ENCODE measurements around the gene DACH1. TPM values are rescaled to one million over a fixed set of nuclear protein-coding genes. Genes with fewer than 3 reads are reported as not detected.
A peak's percentile ranks its signal among the peaks of the same experiment; 100 is the strongest.

Gene DACH1
- total and polyA plus RNA-seq, 2 donors from 2014 or later: 5.3 to 10.4 TPM

DNA sequence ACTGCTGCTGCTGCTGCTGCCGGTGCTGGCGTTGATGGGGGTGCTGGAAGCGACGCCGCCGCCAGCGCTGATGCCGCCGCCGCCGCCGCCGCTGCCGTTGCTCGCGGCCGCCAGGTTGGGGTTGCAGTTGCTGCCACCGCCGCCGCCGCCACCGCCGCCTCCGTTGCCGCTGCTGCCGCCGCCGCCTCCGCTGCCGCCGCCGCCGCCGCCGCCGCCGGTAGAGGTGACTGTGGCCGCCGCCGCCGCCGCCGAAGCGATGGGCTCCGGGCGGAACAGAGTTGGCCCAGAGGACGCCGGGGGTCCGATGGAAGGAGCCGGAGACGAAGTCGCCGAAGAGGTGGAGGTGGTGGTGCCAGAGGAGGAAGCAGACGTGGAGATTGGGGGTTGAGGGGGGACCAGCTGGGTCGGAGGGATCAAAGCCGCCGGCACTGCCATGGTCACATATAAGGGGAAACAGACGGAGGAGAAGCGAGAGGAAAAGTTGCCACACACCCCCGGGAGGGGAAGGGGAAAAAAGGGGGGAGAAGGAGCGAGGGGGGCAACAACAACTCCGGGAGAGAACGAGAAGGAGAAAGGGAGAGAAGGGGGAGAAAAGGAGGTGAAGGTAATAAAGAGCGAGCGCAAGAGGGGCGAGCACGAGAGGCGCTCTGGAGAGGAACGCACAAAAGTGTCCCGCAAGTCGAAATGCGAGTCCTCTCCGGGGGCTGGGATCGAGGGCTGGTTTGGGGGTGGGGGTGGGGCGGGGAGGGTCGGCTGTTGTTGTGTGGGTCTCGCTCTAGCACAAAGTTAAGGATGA lies 471 bp downstream of the DACH1 start:
- Histone ChIP-seq H3K4me1 (ENCODE audit: control insufficient read depth in 2 of 3, insufficient read depth in 2 of 3, low read depth in 1 of 3, low read length in 3 of 3) (peaks cover 0 to 6% (median 3%) of the 10 kb centered on the region in 3 donors), H3K27ac (ENCODE audit: low read depth in 2 of 2, low read length in 2 of 2) (peak overlapping the region; percentile 76 to 95), H3K27me3 (ENCODE audit: control insufficient read depth, insufficient read depth, low read length) (no peaks in the 10 kb centered on the region), H3K9me3 (ENCODE audit: control insufficient read depth in 2 of 3, insufficient read depth in 1 of 3, low read length in 3 of 3) (no peaks in the 10 kb centered on the region), H3K9ac (ENCODE audit: low read length in 3 of 3) (peak overlapping the region; percentile 55 to 68 (median 55)), H3K4me3 (ENCODE audit: low read length in 3 of 3) (peak overlapping the region; percentile 81 to 98 (median 90)), H3K36me3 (ENCODE audit: control insufficient read depth in 2 of 3, insufficient read depth in 3 of 3, low read length in 3 of 3) (no peaks in the 10 kb centered on the region)
- DNase-seq (peak in 4 of 5 donors; percentile 33 to 76 (median 60)), FAIRE-seq (no peak)
- TF ChIP-seq, protein P1, sequence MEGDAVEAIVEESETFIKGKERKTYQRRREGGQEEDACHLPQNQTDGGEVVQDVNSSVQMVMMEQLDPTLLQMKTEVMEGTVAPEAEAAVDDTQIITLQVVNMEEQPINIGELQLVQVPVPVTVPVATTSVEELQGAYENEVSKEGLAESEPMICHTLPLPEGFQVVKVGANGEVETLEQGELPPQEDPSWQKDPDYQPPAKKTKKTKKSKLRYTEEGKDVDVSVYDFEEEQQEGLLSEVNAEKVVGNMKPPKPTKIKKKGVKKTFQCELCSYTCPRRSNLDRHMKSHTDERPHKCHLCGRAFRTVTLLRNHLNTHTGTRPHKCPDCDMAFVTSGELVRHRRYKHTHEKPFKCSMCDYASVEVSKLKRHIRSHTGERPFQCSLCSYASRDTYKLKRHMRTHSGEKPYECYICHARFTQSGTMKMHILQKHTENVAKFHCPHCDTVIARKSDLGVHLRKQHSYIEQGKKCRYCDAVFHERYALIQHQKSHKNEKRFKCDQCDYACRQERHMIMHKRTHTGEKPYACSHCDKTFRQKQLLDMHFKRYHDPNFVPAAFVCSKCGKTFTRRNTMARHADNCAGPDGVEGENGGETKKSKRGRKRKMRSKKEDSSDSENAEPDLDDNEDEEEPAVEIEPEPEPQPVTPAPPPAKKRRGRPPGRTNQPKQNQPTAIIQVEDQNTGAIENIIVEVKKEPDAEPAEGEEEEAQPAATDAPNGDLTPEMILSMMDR (IDR thresholded peaks at IDR 0.05; ENCODE audit: borderline replicate concordance, extremely low read depth, insufficient read depth): no peak
- intact Hi-C loops (cut with DNase I): no loop called here

DNA sequence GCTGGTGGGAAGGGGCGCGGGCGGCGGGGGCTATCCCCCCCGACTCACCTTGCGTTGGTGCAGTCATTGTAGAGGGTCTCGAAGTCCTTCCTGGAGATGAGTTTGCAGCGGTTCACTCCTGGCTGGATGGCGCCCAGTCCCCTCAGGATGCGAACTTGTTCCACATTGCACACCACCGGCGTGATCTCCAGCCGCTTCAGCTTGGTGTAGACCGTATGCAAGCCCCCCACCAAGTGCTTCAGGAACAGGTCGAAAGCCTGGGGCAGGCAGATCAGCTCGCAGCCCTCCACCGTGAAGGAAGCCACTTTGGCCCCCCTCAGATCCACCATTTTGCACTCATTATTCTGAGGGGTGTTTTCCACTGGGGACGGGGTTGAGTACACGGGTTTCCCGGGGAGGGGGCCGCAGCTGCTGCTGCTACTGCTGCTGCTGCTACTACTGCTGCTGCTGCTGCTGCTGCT lies 1.1 kb downstream of the DACH1 start:
- H3K4me3 ChIP-seq (ENCODE audit: low read length in 3 of 3): peak overlapping the region; percentile 59 to 98 (median 90)
- H3K4me1 ChIP-seq (ENCODE audit: control insufficient read depth in 2 of 3, insufficient read depth in 2 of 3, low read depth in 1 of 3, low read length in 3 of 3): peaks cover 0 to 6% (median 3%) of the 10 kb centered on the region in 3 donors
- TF ChIP-seq, protein P1 (IDR thresholded peaks at IDR 0.05; ENCODE audit: borderline replicate concordance, extremely low read depth, insufficient read depth): no peak
- H3K27ac ChIP-seq (ENCODE audit: low read depth in 2 of 2, low read length in 2 of 2): peak overlapping the region; percentile 51 to 89
- no peaks in the 10 kb centered on the region for H3K9me3 ChIP-seq (ENCODE audit: control insufficient read depth in 2 of 3, insufficient read depth in 1 of 3, low read length in 3 of 3)
- peak in 3 of 5 donors; percentile 38 to 73 (median 67) for DNase-seq
- intact Hi-C loops (cut with DNase I): no loop called here
- H3K36me3 ChIP-seq (ENCODE audit: control insufficient read depth in 2 of 3, insufficient read depth in 3 of 3, low read length in 3 of 3): no peaks in the 10 kb centered on the region
- peak overlapping the region in 2 of 3 donors; percentile 55 to 81 for H3K9ac ChIP-seq (ENCODE audit: low read length in 3 of 3)
- no peak for FAIRE-seq
- H3K27me3 ChIP-seq (ENCODE audit: control insufficient read depth, insufficient read depth, low read length): no peaks in the 10 kb centered on the region

DNA sequence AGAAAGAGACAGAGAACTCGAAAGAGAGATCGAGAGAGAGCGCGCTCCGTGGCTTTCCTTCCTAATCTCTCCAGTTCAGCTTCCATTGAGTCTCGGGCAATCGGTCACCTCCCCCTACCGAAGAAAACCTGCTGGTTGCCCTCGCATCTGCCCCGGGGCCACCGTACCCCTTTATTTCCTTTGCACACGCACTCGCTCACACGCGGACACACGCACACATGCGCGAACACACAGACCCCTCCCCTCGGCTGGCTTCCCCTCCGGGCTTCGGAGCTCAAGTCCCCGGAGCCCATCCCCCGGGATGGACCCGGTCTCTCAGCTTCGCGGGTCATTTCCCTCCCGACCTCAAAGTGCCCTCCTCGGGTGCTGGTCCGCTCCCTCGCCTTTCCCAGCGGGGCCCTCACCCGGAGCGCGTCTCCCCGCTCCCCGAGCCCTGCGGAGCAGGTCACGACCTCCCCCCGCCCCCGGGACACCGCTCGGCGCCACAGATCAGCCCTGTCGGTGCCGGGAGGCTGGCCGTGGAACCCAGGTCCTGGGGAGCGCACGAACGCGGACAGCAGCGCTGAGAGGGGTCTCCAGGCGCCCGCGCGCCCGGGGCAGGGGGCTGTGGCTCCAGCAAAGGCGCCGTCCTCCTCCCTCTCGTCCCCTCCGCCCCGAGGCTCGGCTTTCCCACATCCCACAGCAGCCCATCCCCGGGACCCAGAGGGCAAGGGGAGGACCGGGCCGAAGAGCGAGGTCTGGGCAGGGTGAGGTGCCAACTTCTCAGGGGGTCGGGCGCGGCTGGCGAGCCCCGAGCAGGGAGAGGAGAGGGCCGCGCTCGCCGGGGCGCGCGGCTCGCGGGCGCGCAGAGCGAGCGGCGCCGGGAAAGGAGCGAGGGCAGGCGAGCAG lies 1.8 kb downstream of the DACH1 start:
- no peaks in the 10 kb centered on the region for H3K9me3 ChIP-seq (ENCODE audit: control insufficient read depth in 2 of 3, insufficient read depth in 1 of 3, low read length in 3 of 3)
- H3K4me3 ChIP-seq (ENCODE audit: low read length in 3 of 3): peak overlapping the region; percentile 88 to 98 (median 90)
- peak overlapping the region; percentile 72 to 89 for H3K27ac ChIP-seq (ENCODE audit: low read depth in 2 of 2, low read length in 2 of 2)
- intact Hi-C loops (cut with DNase I): no loop called here
- DNase-seq (peak in 4 of 5 donors; percentile 69 to 83 (median 78)), FAIRE-seq (no peak)
- H3K36me3 ChIP-seq (ENCODE audit: control insufficient read depth in 2 of 3, insufficient read depth in 3 of 3, low read length in 3 of 3): no peaks in the 10 kb centered on the region
- H3K27me3 ChIP-seq (ENCODE audit: control insufficient read depth, insufficient read depth, low read length): no peaks in the 10 kb centered on the region
- H3K4me1 ChIP-seq (ENCODE audit: control insufficient read depth in 2 of 3, insufficient read depth in 2 of 3, low read depth in 1 of 3, low read length in 3 of 3): peaks cover 0 to 11% (median 3%) of the 10 kb centered on the region in 3 donors
- H3K9ac ChIP-seq (ENCODE audit: low read length in 3 of 3): peak overlapping the region; percentile 55 to 96 (median 69)
- TF ChIP-seq, protein P1 (IDR thresholded peaks at IDR 0.05; ENCODE audit: borderline replicate concordance, extremely low read depth, insufficient read depth): no peak
